ENCODE measurements around the gene TERT. TPM values are rescaled to one million over a fixed set of nuclear protein-coding genes. Genes with fewer than 3 reads are reported as not detected.
"Not testable (repeated sequence)": the region's sequence is repeated elsewhere in the genome, so short reads cannot be mapped to it uniquely, and the experiment has no call there.

The TERT gene
- total RNA-seq, 3 donors from 2014 or later: under 0.01 TPM; not detected in 2

DNA sequence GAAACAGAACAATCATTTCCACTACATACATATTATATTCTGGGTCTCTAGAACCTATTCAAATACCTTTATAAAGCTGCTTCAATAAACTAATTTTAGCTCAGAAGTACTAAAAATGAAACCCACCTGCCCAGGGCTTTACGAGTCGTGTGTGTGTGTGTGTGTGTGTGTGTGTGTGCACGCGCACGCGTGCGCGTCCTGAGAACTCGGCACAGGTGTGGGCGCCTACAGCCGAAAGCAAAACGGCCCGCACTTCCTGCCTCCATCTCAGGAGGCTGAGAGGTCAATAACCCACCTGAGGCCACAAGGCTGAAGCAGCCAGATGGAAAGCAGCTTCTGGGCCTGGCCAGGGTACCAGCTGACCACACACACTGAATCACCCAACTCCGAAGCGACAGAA, 47.0 kb upstream of the TERT start:
- no peaks in the 10 kb centered on the region for H3K9me3 ChIP-seq
- intact Hi-C loops (cut with DNase I; ENCODE audit: low total_unique reads): loop anchor here (5.0 kb wide), 1 partner anchor 1410 kb away; the partner anchor contains the start of gene IRX2
- no peak for DNase-seq (ENCODE audit: low spot score in 2 of 2)
- peaks cover 5% of the 10 kb centered on the region for H3K36me3 ChIP-seq
- H3K4me3 ChIP-seq: no peak overlapping the region
- H3K27ac ChIP-seq: no peak overlapping the region
- H3K27me3 ChIP-seq: no peaks in the 10 kb centered on the region
- TF ChIP-seq POLR2A (IDR thresholded peaks at IDR 0.05): no peak
- TF ChIP-seq POLR2AphosphoS5 (IDR thresholded peaks at IDR 0.05): no peak
- TF ChIP-seq, protein P1, sequence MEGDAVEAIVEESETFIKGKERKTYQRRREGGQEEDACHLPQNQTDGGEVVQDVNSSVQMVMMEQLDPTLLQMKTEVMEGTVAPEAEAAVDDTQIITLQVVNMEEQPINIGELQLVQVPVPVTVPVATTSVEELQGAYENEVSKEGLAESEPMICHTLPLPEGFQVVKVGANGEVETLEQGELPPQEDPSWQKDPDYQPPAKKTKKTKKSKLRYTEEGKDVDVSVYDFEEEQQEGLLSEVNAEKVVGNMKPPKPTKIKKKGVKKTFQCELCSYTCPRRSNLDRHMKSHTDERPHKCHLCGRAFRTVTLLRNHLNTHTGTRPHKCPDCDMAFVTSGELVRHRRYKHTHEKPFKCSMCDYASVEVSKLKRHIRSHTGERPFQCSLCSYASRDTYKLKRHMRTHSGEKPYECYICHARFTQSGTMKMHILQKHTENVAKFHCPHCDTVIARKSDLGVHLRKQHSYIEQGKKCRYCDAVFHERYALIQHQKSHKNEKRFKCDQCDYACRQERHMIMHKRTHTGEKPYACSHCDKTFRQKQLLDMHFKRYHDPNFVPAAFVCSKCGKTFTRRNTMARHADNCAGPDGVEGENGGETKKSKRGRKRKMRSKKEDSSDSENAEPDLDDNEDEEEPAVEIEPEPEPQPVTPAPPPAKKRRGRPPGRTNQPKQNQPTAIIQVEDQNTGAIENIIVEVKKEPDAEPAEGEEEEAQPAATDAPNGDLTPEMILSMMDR (IDR thresholded peaks at IDR 0.05): no peak
- peaks cover 0 to 5% of the 10 kb centered on the region in 2 donors for H3K4me1 ChIP-seq

DNA sequence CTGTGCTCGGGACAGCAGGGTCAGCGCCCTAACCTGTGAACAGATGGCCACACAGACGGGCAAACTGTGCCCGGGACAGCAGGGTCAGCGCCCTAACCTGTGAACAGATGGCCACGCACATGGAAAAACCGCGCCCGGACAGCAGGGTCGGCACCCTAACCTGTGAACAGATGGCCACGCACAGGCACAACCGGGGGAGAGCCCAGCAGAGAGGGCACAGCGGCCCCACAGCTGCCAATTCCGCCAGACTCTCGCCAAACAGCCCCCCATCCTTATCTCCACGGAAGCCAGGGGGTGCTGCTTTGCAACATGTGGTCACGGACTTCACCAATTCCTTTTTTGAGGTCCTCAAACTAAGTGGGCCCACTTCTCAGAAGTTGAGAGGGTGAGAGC, 44.9 kb upstream of the TERT start:
- H3K36me3 ChIP-seq: not testable (repeated sequence)

DNA sequence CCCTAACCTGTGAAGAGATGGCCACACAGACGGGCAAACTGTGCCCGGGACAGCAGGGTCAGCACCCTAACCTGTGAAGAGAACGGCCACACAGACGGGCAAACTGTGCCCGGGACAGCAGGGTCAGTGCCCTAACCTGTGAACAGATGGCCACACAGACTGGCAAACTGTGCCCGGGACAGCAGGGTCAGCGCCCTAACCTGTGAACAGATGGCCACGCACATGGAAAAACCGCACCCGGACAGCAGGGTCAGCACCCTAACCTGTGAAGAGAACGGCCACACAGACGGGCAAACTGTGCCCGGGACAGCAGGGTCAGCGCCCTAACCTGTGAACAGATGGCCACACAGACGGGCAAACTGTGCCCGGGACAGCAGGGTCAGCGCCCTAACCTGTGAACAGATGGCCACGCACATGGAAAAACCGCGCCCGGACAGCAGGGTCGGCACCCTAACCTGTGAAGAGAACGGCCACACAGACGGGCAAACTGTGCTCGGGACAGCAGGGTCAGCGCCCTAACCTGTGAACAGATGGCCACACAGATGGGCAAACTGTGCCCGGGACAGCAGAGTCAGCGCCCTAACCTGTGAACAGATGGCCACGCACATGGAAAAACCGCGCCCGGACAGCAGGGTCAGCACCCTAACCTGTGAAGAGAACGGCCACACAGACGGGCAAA, 44.4 kb upstream of the TERT start:
- H3K27ac ChIP-seq; H3K9me3 ChIP-seq; H3K36me3 ChIP-seq; DNase-seq (ENCODE audit: low spot score in 2 of 2); H3K4me3 ChIP-seq; H3K27me3 ChIP-seq; intact Hi-C loops (cut with DNase I; ENCODE audit: low total_unique reads); H3K4me1 ChIP-seq: not testable (repeated sequence)

More for the DNA sequence above, 44.9 kb upstream of the TERT start:
- not testable (repeated sequence) for H3K27me3 ChIP-seq; H3K27ac ChIP-seq; H3K4me1 ChIP-seq; H3K4me3 ChIP-seq; DNase-seq (ENCODE audit: low spot score in 2 of 2); H3K9me3 ChIP-seq
- intact Hi-C loops (cut with DNase I; ENCODE audit: low total_unique reads): loop anchor here (5.0 kb wide), 1 partner anchor 1412 kb away; the partner anchor contains the start of gene IRX2

DNA sequence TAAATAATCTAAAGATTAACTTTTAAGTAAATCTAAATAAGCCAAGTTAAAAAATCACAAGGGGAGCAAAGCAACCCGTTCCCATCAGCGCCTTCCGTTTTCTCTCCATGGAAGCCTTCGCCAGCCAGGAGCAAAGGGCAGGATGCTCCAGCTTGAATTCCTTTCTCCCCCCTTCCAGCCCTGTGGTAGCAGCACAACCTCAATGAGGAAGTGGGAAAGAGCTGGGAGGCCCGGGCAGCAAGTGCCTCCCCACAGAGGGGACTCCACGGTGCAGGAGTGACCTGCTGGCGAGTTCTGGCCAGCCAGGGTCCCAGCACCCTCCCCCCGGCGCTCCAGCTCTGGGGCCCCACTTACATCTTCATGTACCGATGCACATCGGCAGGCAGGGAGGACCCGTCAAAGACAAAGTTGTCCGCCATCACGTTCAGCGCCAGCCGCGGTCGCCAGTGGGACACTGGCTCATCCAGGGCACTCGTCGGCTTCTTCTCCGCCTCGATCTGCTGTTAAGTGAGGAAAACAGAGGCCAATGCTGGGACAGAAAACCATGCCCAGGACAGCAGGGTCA, 43.7 kb upstream of the TERT start:
- intact Hi-C loops (cut with DNase I; ENCODE audit: low total_unique reads): no loop called here
- Histone ChIP-seq H3K4me1 (no peaks in the 10 kb centered on the region), H3K9me3 (no peaks in the 10 kb centered on the region), H3K27ac (no peak overlapping the region), H3K4me3 (no peak overlapping the region), H3K27me3 (no peaks in the 10 kb centered on the region), H3K36me3 (peaks cover 12% of the 10 kb centered on the region)
- no peak for TF ChIP-seq POLR2AphosphoS5 (IDR thresholded peaks at IDR 0.05)
- no peak for TF ChIP-seq POLR2A (IDR thresholded peaks at IDR 0.05)
- no peak for DNase-seq (ENCODE audit: low spot score in 2 of 2)

DNA sequence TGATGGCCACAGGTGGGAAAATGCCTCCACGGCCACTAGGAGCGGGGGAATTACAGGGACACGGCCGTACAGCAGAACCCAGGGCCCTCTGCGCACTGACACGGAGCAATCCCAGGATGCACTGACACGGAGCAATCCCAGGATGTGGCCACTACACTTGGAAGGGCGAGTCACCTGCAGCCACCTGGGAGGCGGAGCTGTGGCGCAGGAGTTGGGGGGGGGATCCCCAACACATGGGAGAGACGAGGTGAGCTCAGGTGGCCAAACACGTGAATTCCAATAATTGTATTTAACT, 43.3 kb upstream of the TERT start:
- TF ChIP-seq POLR2AphosphoS5 (IDR thresholded peaks at IDR 0.05) (no peak), POLR2A (IDR thresholded peaks at IDR 0.05) (no peak)
- TF ChIP-seq, protein P1 (IDR thresholded peaks at IDR 0.05): no peak
- H3K36me3 ChIP-seq: peaks cover 12% of the 10 kb centered on the region
- no peak for DNase-seq (ENCODE audit: low spot score in 2 of 2)

DNA sequence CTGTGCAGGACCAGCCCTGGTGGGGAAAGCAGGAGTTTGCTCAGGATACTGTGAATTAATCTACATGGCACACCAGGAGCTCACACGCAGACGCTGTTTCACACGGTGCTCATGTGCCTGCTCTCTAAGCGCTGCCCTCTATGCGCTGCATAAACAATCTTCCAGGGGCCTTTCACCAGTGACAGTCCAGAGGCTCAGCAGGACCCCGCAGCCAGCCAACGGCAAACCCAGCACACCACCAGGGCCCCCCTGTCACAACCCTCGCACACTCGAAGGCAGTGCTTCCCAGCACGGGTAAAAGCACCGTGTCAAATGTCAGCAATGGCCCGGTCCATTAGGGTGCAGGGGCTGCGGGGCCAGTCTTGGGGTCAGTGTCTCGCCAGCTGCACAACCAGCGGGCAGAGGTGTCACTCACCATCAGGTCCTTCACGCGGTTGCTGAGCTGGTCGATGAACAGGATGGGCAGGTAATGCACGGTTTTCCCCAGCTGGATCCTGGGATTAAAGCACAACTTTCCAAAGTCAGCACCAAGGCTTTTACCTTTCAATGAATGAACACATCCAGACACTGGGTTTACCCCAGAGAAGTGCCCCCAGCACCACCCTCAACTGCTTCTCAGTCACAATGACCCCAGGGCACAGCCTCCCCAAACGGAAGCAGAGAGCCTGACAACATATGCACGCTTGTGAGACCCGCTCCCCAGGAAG, 42.8 kb upstream of the TERT start:
- H3K36me3 ChIP-seq: peaks cover 12% of the 10 kb centered on the region
- no peak for DNase-seq (ENCODE audit: low spot score in 2 of 2)
- no peak for TF ChIP-seq POLR2AphosphoS5 (IDR thresholded peaks at IDR 0.05)
- TF ChIP-seq, protein P1 (IDR thresholded peaks at IDR 0.05): no peak
- TF ChIP-seq POLR2A (IDR thresholded peaks at IDR 0.05): no peak
- H3K9me3 ChIP-seq: no peaks in the 10 kb centered on the region
- H3K27ac ChIP-seq: no peak overlapping the region
- no peaks in the 10 kb centered on the region for H3K27me3 ChIP-seq
- no peak overlapping the region for H3K4me3 ChIP-seq
- H3K4me1 ChIP-seq: no peaks in the 10 kb centered on the region
- intact Hi-C loops (cut with DNase I; ENCODE audit: low total_unique reads): no loop called here

More for the DNA sequence above, 43.3 kb upstream of the TERT start:
- H3K4me3 ChIP-seq: no peak overlapping the region
- no peak overlapping the region for H3K27ac ChIP-seq
- intact Hi-C loops (cut with DNase I; ENCODE audit: low total_unique reads): no loop called here
- no peaks in the 10 kb centered on the region for H3K4me1 ChIP-seq
- H3K9me3 ChIP-seq: no peaks in the 10 kb centered on the region
- no peaks in the 10 kb centered on the region for H3K27me3 ChIP-seq

Measured in breast epithelium (tissue), 4 donors.